Measurements from ENCODE around the gene ASXL2. TPM values are rescaled to one million over a fixed set of nuclear protein-coding genes. Genes with fewer than 3 reads are reported as not detected.

ASXL2 gene
- total RNA-seq, 4 donors from 2014 or later, result 15.4 to 19.7 (median 17.6) TPM

DNA sequence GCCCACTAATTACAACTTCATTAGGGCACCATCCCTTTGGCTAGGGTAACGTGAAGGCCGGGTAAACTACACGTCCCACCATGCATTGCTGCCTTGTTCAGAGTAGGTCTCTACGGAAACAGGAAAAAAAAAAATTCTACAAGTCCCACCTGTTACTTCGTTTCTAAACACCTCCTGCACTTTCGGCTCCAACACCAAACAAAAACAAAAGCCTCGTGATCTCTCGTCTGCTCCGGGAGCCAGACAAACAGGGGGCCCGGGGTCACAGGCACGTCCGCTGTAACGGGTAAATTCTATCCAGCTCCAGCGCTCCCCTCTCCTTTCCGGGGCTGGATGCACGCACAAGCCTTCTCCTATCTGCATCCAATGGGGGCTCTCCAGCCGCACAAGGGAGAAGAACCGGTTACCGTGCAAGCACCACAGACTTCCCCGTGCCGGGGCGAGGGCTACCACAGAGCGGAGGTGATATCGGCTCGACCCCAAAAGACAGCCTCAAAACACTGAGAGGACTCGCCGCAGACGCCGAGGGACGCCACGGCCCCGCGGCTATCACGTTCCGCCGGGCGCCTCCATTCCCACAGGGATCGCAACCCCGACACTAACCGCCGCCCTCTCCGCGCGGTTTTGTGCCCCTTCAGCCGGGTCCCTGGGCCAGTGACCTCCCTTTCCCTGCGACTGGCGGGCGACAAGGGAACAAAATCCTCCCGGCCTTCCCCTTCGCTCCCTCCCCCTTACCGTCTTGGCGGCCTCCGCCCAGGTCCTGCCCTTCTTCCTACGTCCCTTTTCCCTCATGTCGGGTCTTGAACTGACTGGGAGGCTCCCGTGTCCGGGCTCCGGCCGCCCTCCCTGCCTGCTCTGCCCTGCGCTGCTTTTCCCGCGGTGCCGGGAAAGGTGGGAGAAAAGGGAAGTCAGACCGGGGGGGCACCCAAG is 591 bp downstream of the ASXL2 start:
- no peak for DNase-seq (ENCODE audit: low spot score)

DNA sequence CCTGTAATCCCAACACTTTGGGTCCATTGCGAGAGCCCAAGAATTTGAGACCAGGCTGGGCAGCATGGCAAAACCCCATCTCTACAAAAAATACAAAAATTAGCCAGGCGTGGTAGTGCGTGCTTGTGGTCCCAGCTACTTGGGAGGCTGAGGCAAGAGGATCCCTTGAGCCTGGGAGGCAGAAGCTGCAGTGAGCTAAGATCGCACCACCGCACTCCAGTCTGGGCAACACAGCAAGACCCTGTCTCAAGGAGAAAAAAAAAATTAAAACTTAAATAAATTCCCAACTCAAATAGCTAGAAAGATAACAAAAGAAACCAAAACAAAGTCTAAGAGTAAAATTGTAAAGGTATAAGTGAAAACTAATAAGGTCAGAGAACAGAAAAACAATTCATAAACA is 6.2 kb downstream of the ASXL2 start:
- no peak for TF ChIP-seq CTCF (IDR thresholded peaks at IDR 0.05)
- ATAC-seq (ENCODE audit: low FRiP score) (no peak), DNase-seq (ENCODE audit: low spot score) (no peak)

More for the DNA sequence above, 591 bp downstream of the ASXL2 start:
- TF ChIP-seq CTCF (IDR thresholded peaks at IDR 0.05), result no peak
- peak; percentile 16 for ATAC-seq (ENCODE audit: low FRiP score)

- DNase-seq (ENCODE audit: low spot score), result no peak
- TF ChIP-seq CTCF (IDR thresholded peaks at IDR 0.05), result no peak
- ATAC-seq (ENCODE audit: low FRiP score), result no peak
Observed at GRCh38 chr2:25867396-25868003, 10.8 kb downstream of the ASXL2 start.

GRCh38 chr2:25856377-25856776 is 21.9 kb downstream of the ASXL2 start:
- DNase-seq (ENCODE audit: low spot score), result no peak

GRCh38 chr2:25855065-25855464 is 23.2 kb downstream of the ASXL2 start:
- TF ChIP-seq CTCF (IDR thresholded peaks at IDR 0.05), result no peak
- DNase-seq (ENCODE audit: low spot score), result no peak
- no peak for ATAC-seq (ENCODE audit: low FRiP score)

More at GRCh38 chr2:25856377-25856776, 21.9 kb downstream of the ASXL2 start:
- TF ChIP-seq CTCF (IDR thresholded peaks at IDR 0.05), result no peak
- no peak for ATAC-seq (ENCODE audit: low FRiP score)

- no peak for TF ChIP-seq CTCF (IDR thresholded peaks at IDR 0.05)
- ATAC-seq (ENCODE audit: low FRiP score) (no peak), DNase-seq (ENCODE audit: low spot score) (no peak)
Observed at GRCh38 chr2:25854613-25855012, 23.7 kb downstream of the ASXL2 start.

Data from omental fat pad (tissue), 4 donors.